AG10803 (cell line): Measurements from ENCODE around the gene NAALADL2.

Experiments
- DNase-seq: peaks from one replicate; pipeline ENCODE4 v3.0.0; 2010; ENCODE audit warnings: low read depth
- H3K4me3 ChIP-seq: 2 replicates; pipeline ENCODE4 v1.5.1; 2011; ENCODE audit warnings: mild to moderate bottlenecking, low read length, control low read depth
- TF ChIP-seq, protein P1 (sequence below): conservative IDR thresholded peaks from 2 replicates; pipeline ENCODE4 v1.5.1; 2011; ENCODE audit warnings: mild to moderate bottlenecking, low read length, control low read depth, inconsistent platforms

The NAALADL2 gene

DNA sequence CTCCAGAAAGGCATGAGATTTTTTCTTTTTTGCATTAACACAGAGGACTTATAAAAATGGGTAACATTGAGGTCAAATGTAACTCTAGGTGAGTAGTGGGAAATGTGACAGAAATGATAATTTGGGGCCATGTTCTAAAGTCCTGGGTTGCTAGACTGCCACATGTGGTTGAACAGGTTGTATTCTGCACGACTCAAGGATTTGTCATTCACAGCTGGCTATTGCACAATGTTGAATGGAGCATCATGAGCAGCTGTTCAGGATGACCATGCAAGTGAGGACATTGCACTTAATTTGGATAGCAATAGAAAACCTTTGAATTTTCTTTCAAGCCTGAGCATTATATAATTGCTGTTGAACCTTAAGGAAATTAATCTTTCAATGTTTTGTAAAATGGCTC, 396.6 kb downstream of the NAALADL2 start:
- no peak overlapping the region for H3K4me3 ChIP-seq
- TF ChIP-seq, protein P1, sequence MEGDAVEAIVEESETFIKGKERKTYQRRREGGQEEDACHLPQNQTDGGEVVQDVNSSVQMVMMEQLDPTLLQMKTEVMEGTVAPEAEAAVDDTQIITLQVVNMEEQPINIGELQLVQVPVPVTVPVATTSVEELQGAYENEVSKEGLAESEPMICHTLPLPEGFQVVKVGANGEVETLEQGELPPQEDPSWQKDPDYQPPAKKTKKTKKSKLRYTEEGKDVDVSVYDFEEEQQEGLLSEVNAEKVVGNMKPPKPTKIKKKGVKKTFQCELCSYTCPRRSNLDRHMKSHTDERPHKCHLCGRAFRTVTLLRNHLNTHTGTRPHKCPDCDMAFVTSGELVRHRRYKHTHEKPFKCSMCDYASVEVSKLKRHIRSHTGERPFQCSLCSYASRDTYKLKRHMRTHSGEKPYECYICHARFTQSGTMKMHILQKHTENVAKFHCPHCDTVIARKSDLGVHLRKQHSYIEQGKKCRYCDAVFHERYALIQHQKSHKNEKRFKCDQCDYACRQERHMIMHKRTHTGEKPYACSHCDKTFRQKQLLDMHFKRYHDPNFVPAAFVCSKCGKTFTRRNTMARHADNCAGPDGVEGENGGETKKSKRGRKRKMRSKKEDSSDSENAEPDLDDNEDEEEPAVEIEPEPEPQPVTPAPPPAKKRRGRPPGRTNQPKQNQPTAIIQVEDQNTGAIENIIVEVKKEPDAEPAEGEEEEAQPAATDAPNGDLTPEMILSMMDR, result no peak
- peak; percentile 57 for DNase-seq

DNA sequence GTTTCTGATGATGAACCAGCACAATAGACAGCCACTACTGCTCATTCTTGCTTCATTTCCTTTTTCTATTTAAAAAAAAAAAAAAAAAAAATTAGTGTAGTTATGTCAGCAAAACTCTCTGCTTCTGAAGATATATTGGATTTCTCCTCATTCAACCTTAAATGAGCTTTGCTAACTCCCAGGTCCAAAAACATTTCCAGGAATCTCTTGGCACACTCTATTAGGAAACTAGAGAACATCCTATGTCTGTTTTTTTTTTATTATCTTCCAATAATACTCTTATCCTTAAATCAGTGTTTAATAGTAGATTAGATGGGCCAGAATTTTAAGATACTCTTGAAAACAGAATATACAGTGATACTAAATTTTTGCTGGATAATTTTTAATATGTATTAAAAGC, 398.0 kb downstream of the NAALADL2 start:
- TF ChIP-seq, protein P1, result no peak
- no peak overlapping the region for H3K4me3 ChIP-seq
- no peak for DNase-seq

DNA sequence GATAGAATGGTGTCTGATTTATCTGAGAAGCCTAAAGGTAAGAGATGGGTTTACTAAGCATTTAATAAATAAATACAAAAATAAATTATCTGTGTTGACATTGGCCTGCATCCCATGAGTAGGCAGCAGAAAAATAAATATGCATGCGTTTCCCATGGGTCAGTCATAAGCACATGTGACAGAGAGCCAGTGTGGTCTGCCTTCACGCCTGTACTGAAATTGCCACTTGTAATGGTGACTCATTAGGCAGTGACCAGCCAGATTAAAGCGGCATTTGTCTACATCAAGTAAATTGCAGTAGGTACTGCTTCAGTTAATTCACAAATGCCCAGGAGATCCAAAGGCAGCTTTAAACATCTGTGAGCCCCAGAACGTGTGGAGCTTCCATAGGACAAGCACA, 399.6 kb downstream of the NAALADL2 start:
- TF ChIP-seq, protein P1, result no peak
- no peak overlapping the region for H3K4me3 ChIP-seq
- no peak for DNase-seq

DNA sequence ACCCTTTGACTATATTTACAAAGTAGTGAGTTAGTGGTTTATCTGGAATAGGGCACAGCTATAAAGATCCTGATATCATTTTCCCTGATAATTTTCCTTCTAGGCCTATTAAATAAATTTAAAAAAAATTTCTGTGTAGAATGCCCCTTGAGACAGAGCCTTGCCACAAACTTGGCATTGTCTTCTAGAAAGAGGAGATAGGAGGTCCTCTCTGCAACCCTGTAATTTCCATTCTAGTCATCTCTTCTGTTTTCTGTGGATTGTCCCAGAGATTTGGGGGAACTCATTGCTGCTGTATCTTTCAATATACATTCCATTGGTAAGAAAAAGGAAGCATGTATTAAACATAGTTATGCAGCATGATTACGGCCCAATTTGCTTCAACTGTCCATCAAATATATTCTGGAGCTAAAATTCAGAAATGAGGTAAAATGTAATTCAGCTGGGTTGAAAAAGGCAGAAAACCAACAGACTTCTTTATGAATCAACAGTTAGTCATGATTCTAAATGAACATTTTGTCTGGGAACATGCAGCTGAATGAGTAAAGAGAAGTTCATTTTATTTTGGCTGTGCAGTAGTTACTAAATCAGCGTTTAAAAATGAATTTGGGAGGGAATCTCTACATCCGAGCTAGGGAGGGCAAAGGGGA, 401.1 kb downstream of the NAALADL2 start:
- TF ChIP-seq, protein P1, result no peak
- H3K4me3 ChIP-seq, result no peak overlapping the region
- peak; percentile 36 for DNase-seq

DNA sequence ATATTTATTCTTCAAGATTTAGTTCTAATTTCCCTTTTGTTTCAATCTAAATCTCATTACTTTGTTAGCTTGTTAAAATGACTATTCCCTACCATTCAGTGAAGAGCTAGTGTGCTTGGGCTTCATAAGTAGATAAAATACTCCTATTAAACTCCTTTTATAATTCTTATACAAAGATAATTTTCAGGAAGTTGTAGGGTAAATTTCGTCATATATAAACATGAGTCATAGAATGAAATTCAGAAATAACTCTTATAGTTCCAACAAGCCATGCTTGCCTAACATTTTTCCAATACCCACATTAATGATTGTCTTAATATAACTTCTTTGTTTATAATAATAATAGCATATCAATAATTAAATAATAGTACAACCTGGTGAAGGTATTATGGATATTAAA, 407.3 kb downstream of the NAALADL2 start:
- H3K4me3 ChIP-seq, result no peak overlapping the region
- DNase-seq, result peak; percentile 28
- TF ChIP-seq, protein P1, result no peak

DNA sequence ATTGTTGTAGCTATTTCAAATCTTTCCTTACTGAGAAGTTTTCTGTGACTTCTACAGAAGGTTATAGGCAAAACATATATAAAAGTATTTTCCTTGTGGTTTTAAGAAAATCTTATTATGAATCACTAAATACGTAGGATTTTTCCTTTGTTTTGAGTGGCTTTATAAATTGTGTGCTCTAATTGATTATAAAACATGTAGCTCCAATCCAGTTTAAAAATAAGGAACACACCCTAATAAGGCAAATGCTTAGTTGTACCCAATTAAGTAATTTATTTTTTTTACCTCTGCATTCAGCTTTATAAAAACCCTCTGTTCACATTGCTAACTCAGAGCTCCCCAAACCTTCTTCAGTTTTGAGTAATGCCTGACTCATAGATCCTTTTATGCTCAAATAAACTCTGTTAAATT, 408.0 kb downstream of the NAALADL2 start:
- TF ChIP-seq, protein P1, result no peak
- peak; percentile 30 for DNase-seq
- H3K4me3 ChIP-seq, result no peak overlapping the region

DNA sequence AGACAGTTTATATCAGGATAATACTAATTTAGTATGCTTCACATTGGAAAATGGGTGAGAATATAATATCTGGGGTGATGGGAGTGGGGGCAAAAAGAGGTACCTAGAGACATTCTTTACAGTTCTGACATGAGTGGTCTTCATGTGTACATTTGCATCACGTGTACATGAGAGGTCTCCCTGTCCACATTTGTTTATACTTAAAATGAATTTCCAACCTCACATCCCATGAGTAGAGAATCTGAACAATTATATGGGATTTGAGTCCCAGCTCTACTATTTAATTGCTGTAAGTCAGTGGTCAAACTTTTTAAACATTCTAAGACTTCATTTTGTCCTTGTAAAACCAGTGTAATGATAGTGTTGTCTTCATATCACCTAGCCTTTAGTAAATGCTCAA, 408.4 kb downstream of the NAALADL2 start:
- TF ChIP-seq, protein P1, result no peak
- H3K4me3 ChIP-seq, result no peak overlapping the region
- no peak for DNase-seq
